Measurements from ENCODE around the gene CLCA4.
A peak's percentile ranks its signal among the peaks of the same experiment; 100 is the strongest.

The CLCA4 gene, protein sequence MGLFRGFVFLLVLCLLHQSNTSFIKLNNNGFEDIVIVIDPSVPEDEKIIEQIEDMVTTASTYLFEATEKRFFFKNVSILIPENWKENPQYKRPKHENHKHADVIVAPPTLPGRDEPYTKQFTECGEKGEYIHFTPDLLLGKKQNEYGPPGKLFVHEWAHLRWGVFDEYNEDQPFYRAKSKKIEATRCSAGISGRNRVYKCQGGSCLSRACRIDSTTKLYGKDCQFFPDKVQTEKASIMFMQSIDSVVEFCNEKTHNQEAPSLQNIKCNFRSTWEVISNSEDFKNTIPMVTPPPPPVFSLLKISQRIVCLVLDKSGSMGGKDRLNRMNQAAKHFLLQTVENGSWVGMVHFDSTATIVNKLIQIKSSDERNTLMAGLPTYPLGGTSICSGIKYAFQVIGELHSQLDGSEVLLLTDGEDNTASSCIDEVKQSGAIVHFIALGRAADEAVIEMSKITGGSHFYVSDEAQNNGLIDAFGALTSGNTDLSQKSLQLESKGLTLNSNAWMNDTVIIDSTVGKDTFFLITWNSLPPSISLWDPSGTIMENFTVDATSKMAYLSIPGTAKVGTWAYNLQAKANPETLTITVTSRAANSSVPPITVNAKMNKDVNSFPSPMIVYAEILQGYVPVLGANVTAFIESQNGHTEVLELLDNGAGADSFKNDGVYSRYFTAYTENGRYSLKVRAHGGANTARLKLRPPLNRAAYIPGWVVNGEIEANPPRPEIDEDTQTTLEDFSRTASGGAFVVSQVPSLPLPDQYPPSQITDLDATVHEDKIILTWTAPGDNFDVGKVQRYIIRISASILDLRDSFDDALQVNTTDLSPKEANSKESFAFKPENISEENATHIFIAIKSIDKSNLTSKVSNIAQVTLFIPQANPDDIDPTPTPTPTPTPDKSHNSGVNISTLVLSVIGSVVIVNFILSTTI

DNA sequence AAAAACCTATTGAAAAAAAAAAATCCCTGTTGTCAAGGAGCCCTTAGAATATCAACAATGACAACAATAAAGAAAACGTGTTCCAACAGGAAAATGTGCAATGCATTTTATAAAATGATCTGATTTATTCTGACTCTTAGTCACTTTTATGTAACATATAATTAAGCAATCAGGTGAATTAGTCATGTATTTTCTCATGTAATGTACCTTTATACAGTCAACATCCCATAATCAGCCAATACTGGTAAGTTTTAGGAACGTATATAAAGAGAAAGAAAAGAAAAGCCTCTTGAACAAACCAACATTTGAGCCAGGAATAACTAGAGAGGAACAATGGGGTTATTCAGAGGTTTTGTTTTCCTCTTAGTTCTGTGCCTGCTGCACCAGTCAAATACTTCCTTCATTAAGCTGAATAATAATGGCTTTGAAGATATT, at the start of gene CLCA4:
CLCA4 (plus strand) TSS at position 292 of the 435 bp plus-strand sequence; CDS start at position 334, 42 bp downstream.
- no peak for DNase-seq

- no peak for DNase-seq
Measured at GRCh38 chr1:86498281-86498680, 48.6 kb upstream of the CLCA4 start.

GRCh38 chr1:86499987-86500593, 46.8 kb upstream of the CLCA4 start:
- no peak for DNase-seq

DNA sequence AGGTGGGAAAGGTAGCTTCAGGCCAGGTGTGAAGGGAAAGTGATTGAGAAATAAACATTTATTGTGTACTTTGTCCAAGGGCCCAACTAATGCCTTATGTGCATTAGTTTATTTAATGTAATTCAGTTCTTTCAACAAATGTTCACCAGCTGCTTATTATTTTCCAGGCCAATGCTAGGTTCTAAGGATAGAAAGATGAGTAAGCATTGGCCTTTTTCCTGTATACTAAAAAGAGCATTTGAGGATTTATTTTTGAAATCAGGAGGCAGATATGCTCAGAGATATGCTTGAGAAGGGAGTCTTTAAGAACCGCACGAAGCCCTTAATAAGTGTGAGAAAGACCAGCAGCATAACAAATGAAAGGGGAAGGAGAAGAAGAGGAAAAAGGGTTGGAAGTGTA, 46.2 kb upstream of the CLCA4 start:
- no peak for DNase-seq

- peak; percentile 50 for DNase-seq
Measured at GRCh38 chr1:86502125-86502646, 44.7 kb upstream of the CLCA4 start.

DNA sequence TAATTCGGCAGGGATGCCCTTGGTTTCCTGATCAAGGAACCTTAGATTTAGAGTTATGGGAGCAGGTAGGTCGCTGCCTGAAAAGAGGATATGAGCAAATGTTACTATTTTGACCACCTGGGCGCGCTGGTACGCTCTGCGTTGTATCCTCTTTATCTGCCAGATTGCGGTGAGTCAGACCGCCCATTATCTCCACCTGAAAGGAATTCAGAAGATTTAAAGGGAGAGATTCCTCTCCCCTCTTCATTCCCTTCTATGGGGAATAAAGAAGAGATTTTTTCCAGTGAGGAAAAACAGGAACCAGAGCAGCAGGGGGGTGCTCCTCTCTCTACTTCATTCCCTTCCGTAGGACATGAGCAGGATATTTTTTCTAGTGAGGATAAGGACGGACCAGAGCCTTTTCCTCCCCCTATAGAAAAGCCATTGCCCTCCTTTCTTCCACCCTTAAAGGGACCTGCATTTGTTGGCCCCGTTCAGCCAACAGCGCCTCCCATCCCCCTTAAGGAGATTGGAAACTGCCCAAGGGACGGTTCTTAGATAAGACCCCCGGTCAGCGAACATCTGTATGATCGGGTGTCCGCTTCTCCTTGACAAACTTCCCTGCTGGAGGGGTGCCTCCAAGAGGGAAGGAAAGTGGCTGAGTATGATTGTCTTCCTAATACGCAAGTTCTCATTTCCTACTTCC, 44.0 kb upstream of the CLCA4 start:
- peak; percentile 52 for DNase-seq

DNA sequence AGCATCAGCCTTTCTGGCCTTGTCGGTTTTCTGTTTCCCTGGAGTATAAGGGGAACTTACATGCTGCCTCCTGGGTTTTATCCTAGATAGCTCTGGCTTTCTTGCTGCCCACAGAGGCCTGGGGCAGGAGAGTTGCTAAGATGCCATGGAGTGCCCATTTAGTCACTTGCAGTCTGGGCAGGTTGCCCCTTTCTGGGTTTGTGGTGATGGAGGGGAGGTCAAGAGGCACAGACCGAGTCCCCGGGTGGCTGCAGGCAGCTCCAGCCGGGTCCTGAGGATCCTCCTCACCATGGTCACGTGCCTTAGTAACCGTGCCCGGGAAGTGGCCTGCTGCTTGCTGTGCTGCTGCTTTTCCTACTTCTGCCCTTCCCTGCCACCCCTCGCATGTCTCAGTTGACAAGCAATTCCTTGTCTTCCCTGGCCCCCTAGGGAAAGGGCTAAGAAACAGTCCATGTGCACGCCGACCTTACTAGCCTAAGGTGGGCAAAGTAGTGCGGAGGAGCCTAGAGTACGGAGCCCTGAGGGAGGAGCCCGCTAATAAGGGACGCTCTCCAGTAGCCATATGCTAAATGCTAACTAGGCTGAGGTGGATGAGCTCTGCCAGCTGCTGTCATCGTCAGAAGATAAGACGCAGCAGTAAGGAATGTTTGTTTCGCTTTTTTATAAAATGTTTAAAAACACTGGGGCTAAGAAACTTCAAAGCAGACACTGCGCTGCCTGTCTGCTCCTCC, 43.3 kb upstream of the CLCA4 start:
- no peak for DNase-seq

- no peak for DNase-seq
Measured at GRCh38 chr1:86504137-86504479, 42.8 kb upstream of the CLCA4 start.

- no peak for DNase-seq
Measured at GRCh38 chr1:86504895-86505563, 41.8 kb upstream of the CLCA4 start.

- DNase-seq: no peak
Measured at GRCh38 chr1:86505564-86505902, 41.3 kb upstream of the CLCA4 start.

- no peak for DNase-seq
Measured at GRCh38 chr1:86507935-86508582, 38.8 kb upstream of the CLCA4 start.

DNA sequence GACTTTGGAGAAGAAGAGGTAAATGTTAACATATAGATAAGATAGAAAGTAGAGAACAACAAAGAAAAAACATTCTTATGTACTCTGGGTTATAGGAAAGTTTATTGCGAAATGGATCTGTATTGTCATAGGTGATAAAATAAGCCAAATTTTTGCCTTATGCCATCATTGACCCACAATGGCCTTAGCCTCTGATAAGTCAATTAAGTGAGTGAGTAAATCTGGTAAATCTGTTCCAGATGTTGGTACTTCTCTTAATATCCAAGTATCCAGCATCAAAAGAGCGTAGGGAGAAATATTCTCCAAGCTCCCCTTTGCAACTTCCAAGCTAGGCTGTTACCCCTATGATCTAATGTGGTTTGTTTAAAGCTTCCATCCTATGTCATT, 38.3 kb upstream of the CLCA4 start:
- DNase-seq: no peak

DNA sequence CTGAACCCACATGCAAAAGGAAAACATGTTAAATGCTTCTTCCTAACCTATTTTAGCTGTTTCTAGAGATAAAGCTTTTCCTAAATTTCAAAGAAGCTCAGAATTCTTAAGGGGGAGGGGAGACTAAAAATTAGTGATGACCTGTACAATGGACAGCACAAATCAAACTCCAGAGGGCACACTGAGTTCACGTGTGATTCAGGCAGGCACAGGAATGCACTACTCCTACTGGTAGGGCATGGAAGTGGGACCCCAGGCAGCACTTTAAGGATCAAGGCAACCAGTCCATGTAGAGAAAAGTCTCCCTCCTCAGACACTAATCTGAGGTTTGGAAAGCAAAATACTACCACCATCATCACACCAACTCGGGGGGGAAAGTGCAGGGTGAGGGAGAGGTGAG, 31.3 kb upstream of the CLCA4 start:
- no peak for DNase-seq

GRCh38 chr1:86516335-86516734, 30.5 kb upstream of the CLCA4 start:
- no peak for DNase-seq

DNA sequence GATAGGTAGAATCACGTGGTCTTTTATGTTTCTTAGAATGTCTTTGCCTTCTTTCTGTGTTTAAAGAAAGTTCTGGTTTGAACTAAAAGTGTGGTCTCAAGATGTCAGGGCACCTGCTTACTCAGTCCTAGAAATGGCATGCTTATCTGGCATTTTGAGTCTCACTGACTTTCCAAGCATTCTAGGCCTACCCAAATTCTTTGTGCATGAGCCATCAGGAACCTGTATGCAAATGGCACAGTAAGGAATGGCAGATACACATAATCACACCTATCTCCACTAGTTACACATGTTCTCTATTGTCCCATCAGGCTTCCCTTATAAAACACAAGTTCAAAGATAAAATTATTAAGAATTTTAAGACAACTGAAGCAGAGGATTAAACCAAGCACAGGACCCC, 29.5 kb upstream of the CLCA4 start:
- no peak for DNase-seq

- DNase-seq: no peak
Measured at GRCh38 chr1:86520789-86521521, 25.9 kb upstream of the CLCA4 start.

DNA sequence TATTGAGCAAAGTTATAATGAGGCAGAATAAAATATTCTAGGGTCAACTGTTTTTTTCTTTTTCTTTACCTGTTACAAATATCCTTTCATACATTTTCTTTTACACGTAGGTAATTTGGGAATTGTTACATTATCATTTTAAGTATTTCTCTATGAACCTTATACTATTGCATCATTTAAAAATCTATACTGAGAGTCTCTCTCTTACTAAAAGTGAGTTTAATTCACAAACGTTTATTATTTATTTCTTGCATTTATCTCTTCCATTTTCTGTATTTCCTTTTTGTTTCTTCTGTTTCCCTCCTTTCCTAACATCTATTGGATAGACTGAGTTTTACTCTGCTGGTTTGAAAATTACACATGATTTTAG, 25.4 kb upstream of the CLCA4 start:
- DNase-seq: no peak

- no peak for DNase-seq
Measured at GRCh38 chr1:86522240-86522639, 24.6 kb upstream of the CLCA4 start.

GRCh38 chr1:86523670-86524354, 23.1 kb upstream of the CLCA4 start:
- no peak for DNase-seq

DNA sequence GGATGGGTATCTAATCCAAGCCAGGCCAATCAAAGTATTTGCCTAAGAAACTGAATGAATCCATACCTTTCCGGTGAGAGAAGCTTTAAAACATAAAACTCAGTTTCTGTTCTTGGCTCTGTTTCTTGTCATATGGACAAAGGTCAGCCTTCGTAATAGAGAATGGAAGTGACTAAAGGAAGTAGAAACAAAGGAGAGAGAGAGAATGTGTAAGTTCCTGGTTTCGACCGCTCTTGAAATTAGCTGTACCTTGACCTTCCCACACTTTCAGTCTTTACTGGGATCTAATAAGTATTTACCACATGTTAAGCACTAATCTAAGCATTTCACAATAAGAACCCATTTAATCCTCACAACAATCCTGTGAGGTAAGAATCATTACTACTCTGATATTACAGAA, 19.6 kb upstream of the CLCA4 start:
- no peak for DNase-seq

Measured in CD4-positive, alpha-beta T cell treated with Interleukin-17A for 4 hours (primary cell).